Neural cell (in vitro differentiated cells): Measurements from ENCODE around the gene FPGS. TPM values are rescaled to one million over a fixed set of nuclear protein-coding genes. Genes with fewer than 3 reads are reported as not detected.

Source experiments
- H2AFZ ChIP-seq: fragments of 200-600, 300-800 bp; sonication (generic), shearing (Covaris generic); 2 replicates; pipeline ENCODE4 v1.6.0; 2014; ENCODE audit warnings: low read depth, mild to moderate bottlenecking, antibody characterized with exemption, low read length, moderate library complexity
- H3F3A ChIP-seq: fragments of 200-600 bp; shearing (Covaris generic); 2 replicates; pipeline ENCODE4 v1.6.1; 2016; ENCODE audit warnings: mild to moderate bottlenecking, moderate library complexity, mixed read lengths, antibody characterized with exemption, low read length; ENCODE audit not compliant: insufficient read depth, poor library complexity, severe bottlenecking
- H3K27ac ChIP-seq: fragments of 200-600, 300-800 bp; sonication (generic), shearing (Covaris generic); 2 replicates; pipeline ENCODE4 v1.5.1; 2014; ENCODE audit warnings: mild to moderate bottlenecking, low read length, moderate library complexity
- H3K27me3 ChIP-seq: fragments of 300-800, 200-600 bp; sonication (generic), shearing (Covaris generic); 2 replicates; pipeline ENCODE4 v1.6.0; 2014; ENCODE audit warnings: mild to moderate bottlenecking, low read depth, low read length, moderate library complexity; ENCODE audit not compliant: insufficient read depth
- H3K36me3 ChIP-seq: fragments of 300-800, 200-600 bp; sonication (generic), shearing (Covaris generic); 2 replicates; pipeline ENCODE4 v1.5.1; 2014; ENCODE audit warnings: mild to moderate bottlenecking, antibody characterized with exemption, low read length, moderate library complexity; ENCODE audit not compliant: insufficient read depth
- H3K4me2 ChIP-seq: fragments of 300-800, 200-600 bp; sonication (generic), shearing (Covaris generic); 2 replicates; pipeline ENCODE4 v1.6.0; 2014; ENCODE audit warnings: mild to moderate bottlenecking, low read length
- H3K4me3 ChIP-seq: fragments of 300-800, 200-600 bp; sonication (generic), shearing (Covaris generic); 2 replicates; pipeline ENCODE4 v1.5.1; 2014; ENCODE audit warnings: mild to moderate bottlenecking, low read length, moderate library complexity
- H3K79me2 ChIP-seq: fragments of 200-600 bp; shearing (Covaris generic); replicated peaks from 2 replicates; pipeline ENCODE4 v1.6.0; 2014; ENCODE audit warnings: mild to moderate bottlenecking, low read length, moderate library complexity; ENCODE audit not compliant: insufficient read depth
- H3K9ac ChIP-seq: fragments of 300-800, 200-600 bp; sonication (generic), shearing (Covaris generic); 2 replicates; pipeline ENCODE4 v1.6.1; 2016; ENCODE audit warnings: mild to moderate bottlenecking, low read length, mixed read lengths
- H3K9me2 ChIP-seq: fragments of 200-600 bp; shearing (Covaris generic); 2 replicates; pipeline ENCODE4 v1.6.1; 2016; ENCODE audit warnings: mild to moderate bottlenecking, low read length, mixed read lengths; ENCODE audit not compliant: insufficient read depth
- H3K9me3 ChIP-seq: fragments of 200-600, 300-800 bp; sonication (generic), shearing (Covaris generic); 2 replicates; pipeline ENCODE4 v1.6.1; 2016; ENCODE audit warnings: mild to moderate bottlenecking, mixed run types, low read length, moderate library complexity, mixed read lengths
- H4K20me1 ChIP-seq: fragments of 200-600 bp; shearing (Covaris generic); 2 replicates; pipeline ENCODE4 v1.6.1; 2016; ENCODE audit warnings: mild to moderate bottlenecking, mixed run types; ENCODE audit not compliant: insufficient read depth
- EP300 ChIP-seq: fragments of 450-650 bp; conservative IDR thresholded peaks from 2 replicates; pipeline ENCODE4 v1.6.1; 2014; ENCODE audit warnings: antibody characterized with exemption, mild to moderate bottlenecking, moderate library complexity; ENCODE audit not compliant: poor library complexity, severe bottlenecking
- EZH2 ChIP-seq: fragments of 200-600, 300-800 bp; shearing (Covaris generic), sonication (generic); IDR thresholded peaks from 2 replicates; pipeline ENCODE4 v1.6.1; 2014; ENCODE audit warnings: antibody characterized with exemption, low read length, borderline replicate concordance, mild to moderate bottlenecking; ENCODE audit not compliant: insufficient read depth, poor library complexity, severe bottlenecking
- MXI1 ChIP-seq: fragments of 450-650 bp; conservative IDR thresholded peaks from 2 replicates; pipeline ENCODE4 v1.6.1; 2014; ENCODE audit warnings: antibody characterized with exemption, mild to moderate bottlenecking; ENCODE audit not compliant: poor library complexity, severe bottlenecking
- POLR2AphosphoS5 ChIP-seq: IDR thresholded peaks from 2 replicates; pipeline ENCODE4 v1.6.1; 2012
- RAD21 ChIP-seq: fragments of 450-650 bp; conservative IDR thresholded peaks from 2 replicates; pipeline ENCODE4 v1.6.1; 2014; ENCODE audit warnings: antibody characterized with exemption, mild to moderate bottlenecking, moderate library complexity
- SMC3 ChIP-seq: fragments of 450-650 bp; conservative IDR thresholded peaks from 2 replicates; pipeline ENCODE4 v1.6.1; 2014; ENCODE audit warnings: antibody characterized with exemption, mild to moderate bottlenecking, moderate library complexity; ENCODE audit not compliant: poor library complexity
- TAF1 ChIP-seq: IDR thresholded peaks from 2 replicates; pipeline ENCODE4 v1.6.1; 2012; ENCODE audit warnings: low read depth
- polyA plus RNA-seq: library from polyadenylated mRNA; depleted of rRNA; stranded (reverse); fragments of >200 nt; gene quantifications from 2 replicates; pipeline ENCODE4 v1.2.3, GENCODE V29; 2014
- TF ChIP-seq, protein P1 (sequence below): IDR thresholded peaks from 2 replicates; pipeline ENCODE4 v1.6.1; 2012; ENCODE audit warnings: borderline replicate concordance
- TF ChIP-seq, protein P2 (sequence below): fragments of 450-650 bp; IDR thresholded peaks from 2 replicates; pipeline ENCODE4 v1.5.1; 2014; ENCODE audit warnings: antibody characterized with exemption, mild to moderate bottlenecking, moderate library complexity; ENCODE audit not compliant: poor library complexity, severe bottlenecking

FPGS gene
- polyA plus RNA-seq, 1 donor from 2014 or later, result 38.4 TPM

DNA sequence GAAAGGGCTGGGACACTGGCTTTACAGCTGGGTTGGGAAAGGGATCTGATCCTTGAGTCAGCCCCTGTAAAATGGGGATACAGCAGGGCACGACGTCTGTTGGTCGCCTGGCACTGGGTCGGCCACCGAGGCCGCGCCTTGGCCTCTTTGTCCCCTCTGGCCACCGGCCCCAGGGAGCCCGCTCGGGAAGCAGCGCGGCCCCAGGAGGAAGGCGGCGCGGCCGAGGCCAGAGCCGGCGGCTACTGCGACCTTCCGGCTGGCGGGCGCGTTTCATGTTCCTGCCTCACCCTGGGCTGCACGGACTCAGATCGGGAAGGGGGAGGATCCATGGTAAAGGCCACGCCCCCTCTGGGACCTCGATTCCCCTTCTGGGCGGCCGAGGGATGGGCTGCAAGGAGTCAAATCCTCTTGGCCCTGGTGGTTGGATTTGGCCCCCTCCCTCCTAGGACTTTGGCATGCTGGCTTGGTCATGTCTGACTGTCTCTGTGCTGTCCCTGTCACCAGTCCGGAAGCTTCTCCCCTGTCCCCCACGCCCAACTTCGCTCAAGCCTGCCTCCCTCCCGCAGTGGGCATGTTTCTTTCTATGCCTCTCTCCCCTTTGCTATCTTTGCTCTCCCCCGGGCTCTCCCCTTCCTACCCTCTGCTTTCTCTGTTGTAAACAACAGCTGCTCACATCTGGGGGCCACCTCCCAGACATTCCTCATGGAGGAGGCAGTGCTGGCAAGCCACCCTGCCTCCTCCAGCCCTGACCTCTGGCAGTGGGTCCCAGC is 25.8 kb downstream of the FPGS start:
- H3F3A ChIP-seq, result no peaks in the 10 kb centered on the region
- no peaks in the 10 kb centered on the region for H4K20me1 ChIP-seq
- H3K79me2 ChIP-seq, result no peaks in the 10 kb centered on the region
- H3K27me3 ChIP-seq, result peaks cover 14% of the 10 kb centered on the region
- no peak overlapping the region for H3K4me2 ChIP-seq
- H3K36me3 ChIP-seq, result no peaks in the 10 kb centered on the region
- no peak overlapping the region for H2AFZ ChIP-seq
- TF ChIP-seq MXI1, result no peak
- TF ChIP-seq POLR2AphosphoS5, result no peak
- TF ChIP-seq, protein P1, sequence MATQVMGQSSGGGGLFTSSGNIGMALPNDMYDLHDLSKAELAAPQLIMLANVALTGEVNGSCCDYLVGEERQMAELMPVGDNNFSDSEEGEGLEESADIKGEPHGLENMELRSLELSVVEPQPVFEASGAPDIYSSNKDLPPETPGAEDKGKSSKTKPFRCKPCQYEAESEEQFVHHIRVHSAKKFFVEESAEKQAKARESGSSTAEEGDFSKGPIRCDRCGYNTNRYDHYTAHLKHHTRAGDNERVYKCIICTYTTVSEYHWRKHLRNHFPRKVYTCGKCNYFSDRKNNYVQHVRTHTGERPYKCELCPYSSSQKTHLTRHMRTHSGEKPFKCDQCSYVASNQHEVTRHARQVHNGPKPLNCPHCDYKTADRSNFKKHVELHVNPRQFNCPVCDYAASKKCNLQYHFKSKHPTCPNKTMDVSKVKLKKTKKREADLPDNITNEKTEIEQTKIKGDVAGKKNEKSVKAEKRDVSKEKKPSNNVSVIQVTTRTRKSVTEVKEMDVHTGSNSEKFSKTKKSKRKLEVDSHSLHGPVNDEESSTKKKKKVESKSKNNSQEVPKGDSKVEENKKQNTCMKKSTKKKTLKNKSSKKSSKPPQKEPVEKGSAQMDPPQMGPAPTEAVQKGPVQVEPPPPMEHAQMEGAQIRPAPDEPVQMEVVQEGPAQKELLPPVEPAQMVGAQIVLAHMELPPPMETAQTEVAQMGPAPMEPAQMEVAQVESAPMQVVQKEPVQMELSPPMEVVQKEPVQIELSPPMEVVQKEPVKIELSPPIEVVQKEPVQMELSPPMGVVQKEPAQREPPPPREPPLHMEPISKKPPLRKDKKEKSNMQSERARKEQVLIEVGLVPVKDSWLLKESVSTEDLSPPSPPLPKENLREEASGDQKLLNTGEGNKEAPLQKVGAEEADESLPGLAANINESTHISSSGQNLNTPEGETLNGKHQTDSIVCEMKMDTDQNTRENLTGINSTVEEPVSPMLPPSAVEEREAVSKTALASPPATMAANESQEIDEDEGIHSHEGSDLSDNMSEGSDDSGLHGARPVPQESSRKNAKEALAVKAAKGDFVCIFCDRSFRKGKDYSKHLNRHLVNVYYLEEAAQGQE, result no peak
- TF ChIP-seq EZH2, result no peak
- TF ChIP-seq EP300, result no peak
- TF ChIP-seq TAF1, result no peak
- no peak for TF ChIP-seq RAD21
- TF ChIP-seq, protein P2, sequence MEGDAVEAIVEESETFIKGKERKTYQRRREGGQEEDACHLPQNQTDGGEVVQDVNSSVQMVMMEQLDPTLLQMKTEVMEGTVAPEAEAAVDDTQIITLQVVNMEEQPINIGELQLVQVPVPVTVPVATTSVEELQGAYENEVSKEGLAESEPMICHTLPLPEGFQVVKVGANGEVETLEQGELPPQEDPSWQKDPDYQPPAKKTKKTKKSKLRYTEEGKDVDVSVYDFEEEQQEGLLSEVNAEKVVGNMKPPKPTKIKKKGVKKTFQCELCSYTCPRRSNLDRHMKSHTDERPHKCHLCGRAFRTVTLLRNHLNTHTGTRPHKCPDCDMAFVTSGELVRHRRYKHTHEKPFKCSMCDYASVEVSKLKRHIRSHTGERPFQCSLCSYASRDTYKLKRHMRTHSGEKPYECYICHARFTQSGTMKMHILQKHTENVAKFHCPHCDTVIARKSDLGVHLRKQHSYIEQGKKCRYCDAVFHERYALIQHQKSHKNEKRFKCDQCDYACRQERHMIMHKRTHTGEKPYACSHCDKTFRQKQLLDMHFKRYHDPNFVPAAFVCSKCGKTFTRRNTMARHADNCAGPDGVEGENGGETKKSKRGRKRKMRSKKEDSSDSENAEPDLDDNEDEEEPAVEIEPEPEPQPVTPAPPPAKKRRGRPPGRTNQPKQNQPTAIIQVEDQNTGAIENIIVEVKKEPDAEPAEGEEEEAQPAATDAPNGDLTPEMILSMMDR, result no peak
- no peak for TF ChIP-seq SMC3
- no peaks in the 10 kb centered on the region for H3K9me2 ChIP-seq
- no peak overlapping the region for H3K9ac ChIP-seq
- H3K4me3 ChIP-seq, result no peak overlapping the region
- H3K9me3 ChIP-seq, result no peaks in the 10 kb centered on the region
- no peak overlapping the region for H3K27ac ChIP-seq

DNA sequence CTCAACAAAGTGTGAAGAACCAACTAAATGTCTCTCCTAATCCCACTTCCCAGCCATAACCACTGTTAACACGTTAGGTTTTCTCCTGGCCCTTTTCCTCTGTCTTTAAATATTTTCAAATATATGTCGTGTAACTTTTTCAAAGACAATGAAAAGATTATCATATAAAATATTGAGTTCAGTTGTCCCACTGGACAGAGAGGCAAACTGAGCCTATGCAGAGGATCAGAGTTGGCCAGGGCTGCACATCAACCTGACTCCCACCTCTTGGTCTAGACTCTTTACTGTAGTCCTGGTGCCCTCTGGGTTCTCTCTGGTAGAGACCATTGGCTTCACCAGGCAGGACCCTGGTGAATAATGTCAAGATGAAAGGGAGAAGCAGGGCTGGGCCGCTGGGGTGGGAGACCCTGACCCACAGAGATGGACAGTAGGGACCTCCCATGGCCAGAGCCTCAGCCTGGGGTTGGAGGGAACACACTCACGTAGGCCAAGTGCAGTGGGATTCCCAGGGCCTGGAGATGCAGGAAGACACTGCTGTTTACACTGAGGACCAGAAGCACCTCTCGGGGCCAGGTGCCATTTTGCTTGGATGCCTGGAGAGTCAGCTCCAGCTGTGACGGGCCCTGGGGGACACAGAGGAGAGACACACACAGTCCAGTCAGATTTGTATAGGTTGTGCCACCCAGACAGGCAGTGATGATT is 26.7 kb downstream of the FPGS start:
- Histone ChIP-seq H4K20me1 (no peaks in the 10 kb centered on the region), H3K36me3 (no peaks in the 10 kb centered on the region), H3K4me3 (no peak overlapping the region), H3K79me2 (no peaks in the 10 kb centered on the region), H3K4me2 (no peak overlapping the region), H3K9me2 (no peaks in the 10 kb centered on the region), H3K27ac (no peak overlapping the region), H3K27me3 (peaks cover 14% of the 10 kb centered on the region), H2AFZ (no peak overlapping the region), H3K9me3 (no peaks in the 10 kb centered on the region), H3F3A (no peaks in the 10 kb centered on the region), H3K9ac (no peak overlapping the region)
- TF ChIP-seq EP300, result no peak
- TF ChIP-seq POLR2AphosphoS5, result no peak
- TF ChIP-seq, protein P1, result no peak
- TF ChIP-seq SMC3, result no peak
- no peak for TF ChIP-seq TAF1
- no peak for TF ChIP-seq RAD21
- TF ChIP-seq, protein P2, result no peak
- TF ChIP-seq MXI1, result no peak
- no peak for TF ChIP-seq EZH2
